ENCODE data around the gene ZMYM5. TPM values are rescaled to one million over a fixed set of nuclear protein-coding genes. Genes with fewer than 3 reads are reported as not detected.
"Not testable (repeated sequence)": the region's sequence is repeated elsewhere in the genome, so short reads cannot be mapped to it uniquely, and the experiment has no call there.

The ZMYM5 gene
- total and polyA plus RNA-seq, 5 donors = 6.7 to 12.7 (median 8.1) TPM

DNA sequence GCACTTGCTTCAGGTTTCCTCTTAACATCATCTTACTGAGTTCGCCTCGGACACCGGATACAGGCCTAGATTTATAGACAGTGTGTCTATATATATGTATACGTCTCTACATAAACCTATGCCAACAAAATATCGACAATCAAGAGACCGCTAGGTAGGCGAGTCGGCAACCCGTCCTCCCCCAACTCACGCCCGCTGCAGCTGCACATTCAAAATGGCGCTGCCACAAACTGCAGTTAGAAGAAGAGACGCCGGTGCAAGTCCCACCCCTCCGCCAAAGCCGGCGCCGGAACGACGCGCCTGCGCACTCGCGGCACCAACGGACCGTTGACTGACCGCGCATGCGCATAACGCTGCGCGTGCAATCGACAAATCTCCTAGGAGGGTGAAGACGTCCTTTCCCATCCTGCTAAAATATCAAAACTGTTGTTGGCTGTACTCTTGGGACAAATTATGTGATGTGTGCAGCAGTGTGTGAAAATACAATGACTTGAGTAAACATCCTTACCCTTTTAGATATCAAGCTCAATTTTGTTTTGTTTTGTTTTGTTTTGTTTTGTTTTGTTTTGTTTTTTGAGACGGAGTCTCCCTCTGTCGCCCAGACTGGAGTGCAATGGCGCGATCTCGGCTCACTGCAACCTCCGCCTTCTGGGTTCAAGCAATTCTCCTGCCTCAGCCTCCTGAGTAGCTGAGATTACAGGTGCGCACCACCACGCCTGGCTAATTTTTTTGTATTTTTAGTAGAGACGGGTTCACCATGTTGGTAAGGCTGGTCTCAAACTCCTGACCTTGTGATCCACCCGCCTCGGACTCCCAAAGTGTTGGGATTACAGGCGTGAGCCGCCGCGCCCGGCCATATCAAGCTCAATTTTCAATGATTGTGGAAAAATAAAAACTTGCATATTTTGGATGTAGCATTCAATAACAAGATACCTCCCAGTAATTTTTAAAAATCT, 80.4 kb downstream of the ZMYM5 start, which contains the start of gene PSPC1:
Gene PSPC1, minus strand, starts transcription at position 219 of the 956 bp plus-strand sequence. Its CDS starts 188 bp downstream, at position 31.
- H3K4me1 ChIP-seq (ENCODE audit: control insufficient read depth, insufficient read depth, low read length); H3K27me3 ChIP-seq (ENCODE audit: control insufficient read depth, insufficient read depth); H3K9me3 ChIP-seq (ENCODE audit: control insufficient read depth, low read length); intact Hi-C loops (cut with DNase I): not testable (repeated sequence)
- Histone ChIP-seq H3K4me3 (ENCODE audit: low read length) (peak within 1 kb of the TSS; percentile 75), H3K27ac (ENCODE audit: low read length) (peak within 1 kb of the TSS; percentile 90)
- DNase-seq = peak; percentile 95 to 99 (median 97)
- ATAC-seq = peak; percentile 97
- 21% methylated on average over 50 of the region's 50 CpGs for WGBS

DNA sequence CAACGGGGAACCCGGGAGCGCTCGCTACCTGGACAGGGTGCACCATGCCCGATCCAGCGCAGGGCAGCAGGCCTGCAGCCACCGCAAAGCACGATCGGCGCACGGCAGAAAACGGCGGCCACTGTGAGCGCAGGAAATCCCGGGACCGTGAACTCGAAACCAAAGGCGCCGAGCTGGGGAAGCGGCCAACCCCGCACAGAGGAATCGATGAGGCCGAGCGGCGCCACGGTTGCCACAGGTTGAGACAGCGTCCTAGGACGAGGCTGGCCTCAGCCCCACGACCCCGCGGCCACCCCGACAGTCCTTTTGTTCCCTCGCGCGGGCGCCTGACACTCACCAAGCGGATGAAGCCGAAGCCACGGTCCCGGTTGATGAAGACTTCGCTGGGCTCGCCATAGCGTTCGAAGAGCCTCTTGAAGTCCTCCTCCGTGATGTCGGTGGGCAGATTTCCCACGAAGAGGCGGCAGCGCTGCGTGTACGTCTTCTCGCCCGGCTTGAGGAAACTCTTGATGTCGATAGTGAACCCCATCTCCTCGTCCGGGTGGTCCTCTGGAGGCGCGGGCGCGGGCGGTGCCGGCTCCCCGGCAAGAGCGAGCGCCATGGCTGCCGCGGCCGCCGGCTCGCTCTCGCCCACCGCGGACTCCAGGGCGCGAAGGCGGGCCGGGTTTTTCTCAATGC, 81.3 kb downstream of the ZMYM5 start:
- ATAC-seq (peak; percentile 81 to 82), DNase-seq (peak; percentile 59 to 84 (median 83))
- intact Hi-C loops (cut with DNase I) = no loop called here
- no peaks in the 10 kb centered on the region for H3K27me3 ChIP-seq (ENCODE audit: control insufficient read depth, insufficient read depth)
- no peaks in the 10 kb centered on the region for H3K9me3 ChIP-seq (ENCODE audit: control insufficient read depth, low read length)
- H3K4me3 ChIP-seq (ENCODE audit: low read length) = peak overlapping the region; percentile 75
- under 1% methylated on average over 77 of the region's 77 CpGs for WGBS
- H3K27ac ChIP-seq (ENCODE audit: low read length) = peak overlapping the region; percentile 90
- H3K4me1 ChIP-seq (ENCODE audit: control insufficient read depth, insufficient read depth, low read length) = no peaks in the 10 kb centered on the region

DNA sequence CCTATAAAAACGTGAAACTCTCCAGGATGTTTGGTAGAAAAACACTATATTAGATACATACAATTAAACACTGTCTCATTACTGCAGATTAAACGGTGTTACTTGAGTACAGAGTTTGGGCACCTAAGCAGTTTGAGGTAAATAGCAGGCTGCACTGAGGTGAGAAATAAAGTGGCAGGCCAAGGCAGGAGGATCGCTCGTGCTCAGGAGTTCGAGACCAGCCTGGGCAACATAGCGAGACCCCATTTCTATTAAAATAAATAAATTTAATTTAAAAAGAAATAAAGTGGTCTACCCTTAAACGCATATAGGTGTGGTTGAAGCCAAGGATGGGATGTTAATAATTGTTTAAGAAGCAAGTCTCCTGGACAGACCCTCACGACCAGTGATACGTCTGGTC, 81.9 kb downstream of the ZMYM5 start:
- H3K4me3 ChIP-seq (ENCODE audit: low read length) = peak overlapping the region; percentile 75
- 11% methylated on average over 9 of the region's 9 CpGs for WGBS
- no peaks in the 10 kb centered on the region for H3K9me3 ChIP-seq (ENCODE audit: control insufficient read depth, low read length)
- H3K27me3 ChIP-seq (ENCODE audit: control insufficient read depth, insufficient read depth) = no peaks in the 10 kb centered on the region
- ATAC-seq = no peak
- H3K27ac ChIP-seq (ENCODE audit: low read length) = no peak overlapping the region
- intact Hi-C loops (cut with DNase I) = no loop called here
- DNase-seq = no peak
- peaks cover 1% of the 10 kb centered on the region for H3K4me1 ChIP-seq (ENCODE audit: control insufficient read depth, insufficient read depth, low read length)

DNA sequence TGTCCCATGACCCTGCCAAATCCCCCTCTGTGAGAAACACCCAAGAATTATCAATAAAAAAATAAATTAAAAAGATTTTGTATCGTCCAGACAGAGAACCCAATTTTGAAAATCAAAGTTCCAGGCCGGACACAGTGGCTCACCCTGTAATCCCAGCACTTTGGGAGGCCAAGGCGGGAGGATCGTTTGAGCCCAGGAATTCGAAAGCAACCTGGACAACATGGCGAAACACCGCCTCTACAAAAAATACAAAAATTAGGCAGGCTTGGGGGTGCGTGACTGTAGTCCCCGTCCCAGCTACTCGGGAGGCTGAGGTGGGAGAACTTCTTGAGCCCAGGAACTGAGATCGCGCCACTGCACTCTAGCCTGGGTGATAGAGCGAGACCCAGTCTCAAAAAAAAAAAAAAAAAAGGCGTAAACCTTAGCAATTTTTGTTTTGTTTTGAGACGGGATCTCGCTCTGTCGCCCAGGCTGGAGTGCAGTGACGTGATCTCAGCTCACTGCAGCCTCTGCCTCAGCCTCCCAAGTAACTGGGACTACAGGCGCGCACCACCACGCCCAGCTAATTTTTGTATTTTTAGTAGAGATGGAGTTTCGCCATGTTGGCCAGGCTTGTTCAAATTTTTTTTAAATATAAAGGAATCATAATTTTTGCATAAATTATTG, 82.6 kb downstream of the ZMYM5 start:
- ATAC-seq; H3K9me3 ChIP-seq (ENCODE audit: control insufficient read depth, low read length); intact Hi-C loops (cut with DNase I); H3K4me1 ChIP-seq (ENCODE audit: control insufficient read depth, insufficient read depth, low read length); H3K27me3 ChIP-seq (ENCODE audit: control insufficient read depth, insufficient read depth); H3K27ac ChIP-seq (ENCODE audit: low read length): not testable (repeated sequence)
- H3K4me3 ChIP-seq (ENCODE audit: low read length) = peak overlapping the region; percentile 75
- DNase-seq = peak in 1 of 3 donors; percentile 58
- WGBS = 91% methylated on average over 22 of the region's 22 CpGs

Other genes starting within 250 kb of the ZMYM5 start
- 10 to 100 TPM; 34.7 to 39.1 (median 37.3) TPM for gene MPHOSPH8, start 230.0 kb downstream of the ZMYM5 start, total RNA-seq
- gene MPHOSPH8, start 230.0 kb downstream of the ZMYM5 start, polyA plus RNA-seq = 33.0 TPM
- 10 to 100 TPM; 26.9 to 29.1 (median 28.5) TPM for gene PSPC1, start 80.7 kb downstream of the ZMYM5 start, total RNA-seq
- 25.4 TPM for gene PSPC1, start 80.7 kb downstream of the ZMYM5 start, polyA plus RNA-seq
- 10 to 100 TPM; 52.6 to 71.4 (median 58.0) TPM for gene ZMYM2, start 95.1 kb upstream of the ZMYM5 start, total RNA-seq
- gene ZMYM2, start 95.1 kb upstream of the ZMYM5 start, polyA plus RNA-seq = 17.2 TPM